ENCODE results near the gene PIP4K2A.

Gene PIP4K2A

DNA sequence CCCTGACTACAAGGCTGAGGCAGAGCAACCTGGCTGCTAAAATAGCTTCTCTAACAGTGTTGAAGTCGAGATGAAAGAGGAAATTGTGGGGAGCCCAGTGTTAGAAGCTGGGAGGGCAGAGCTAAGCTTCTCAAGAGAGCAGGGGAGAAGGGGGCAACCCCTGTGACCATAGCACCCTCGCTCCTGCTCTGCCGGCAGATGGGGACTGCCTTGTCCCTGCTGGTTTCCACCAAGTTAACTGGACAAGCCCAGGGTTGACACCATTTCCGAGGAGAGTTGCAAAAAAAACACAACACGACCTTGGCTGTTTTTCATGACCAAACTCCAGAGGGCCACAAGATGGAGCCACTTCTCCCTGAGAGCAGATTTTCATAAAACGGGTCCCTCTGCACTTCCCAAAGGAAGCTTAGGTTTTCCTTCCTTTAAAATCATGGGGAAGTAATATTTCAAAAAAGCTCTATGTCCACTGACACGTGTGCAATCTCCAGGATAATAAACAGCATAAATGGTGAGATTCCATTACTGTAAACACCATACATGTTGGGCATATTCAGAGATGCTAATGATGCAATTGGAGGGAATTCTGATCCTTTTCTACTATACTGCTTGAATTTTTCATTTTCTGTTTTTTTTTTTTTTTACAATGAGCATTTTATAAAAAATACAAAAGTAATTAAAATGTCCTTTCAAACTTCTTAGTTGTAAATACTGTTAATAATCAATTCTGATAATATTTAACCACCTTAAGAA is 140.4 kb downstream of the PIP4K2A start:
- no peaks in the 10 kb centered on the region for H3K9me3 Mint-ChIP-seq
- no peaks in the 10 kb centered on the region for H3K27me3 Mint-ChIP-seq
- H3K4me3 Mint-ChIP-seq: no peak overlapping the region
- H3K36me3 Mint-ChIP-seq: peaks cover 61% of the 10 kb centered on the region
- peak; percentile 49 for DNase-seq
- peaks cover 37% of the 10 kb centered on the region for H3K4me1 Mint-ChIP-seq
- peak overlapping the region; percentile 72 for H3K27ac Mint-ChIP-seq
- CTCF ChIA-PET: interaction anchor here (0.5 to 2.9 kb wide), 22 partner anchors 10 to 576 kb away, joined by 3 to 36 read pairs (median 4); no protein-coding TSS in a partner anchor

DNA sequence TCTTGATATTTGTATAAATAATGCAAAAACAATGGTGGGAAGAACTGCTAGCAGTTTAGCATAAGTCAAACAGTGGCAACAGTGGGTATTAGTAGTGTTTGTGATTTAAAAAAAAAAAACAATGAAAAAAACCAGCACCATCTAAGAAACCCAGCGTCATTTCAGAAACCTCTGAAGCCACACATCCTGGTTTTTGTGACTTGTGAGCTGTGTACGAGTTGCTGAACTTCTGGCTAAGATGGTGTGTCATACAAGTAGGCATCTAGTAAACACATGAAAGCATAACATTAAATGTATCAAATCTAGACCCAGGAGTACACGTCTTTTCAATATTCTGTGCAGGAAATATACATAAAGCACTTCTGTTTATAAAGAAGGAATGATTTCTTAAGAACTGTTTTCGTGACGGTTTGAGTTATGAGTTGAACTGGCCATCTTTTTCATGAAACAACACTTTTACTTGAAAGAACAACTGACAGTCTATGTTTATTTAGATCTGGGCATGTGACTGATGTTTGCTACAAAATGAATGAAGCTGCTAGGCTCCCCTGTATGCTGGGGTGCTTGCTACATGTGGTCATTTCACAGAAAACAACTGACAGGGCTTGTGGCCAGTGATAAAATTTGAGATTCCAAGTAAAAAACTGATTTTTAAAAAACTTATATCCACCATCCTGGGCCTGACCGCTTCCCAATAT is 143.5 kb downstream of the PIP4K2A start:
- H3K4me3 Mint-ChIP-seq: no peak overlapping the region
- H3K4me1 Mint-ChIP-seq: peaks cover 37% of the 10 kb centered on the region
- peaks cover 75% of the 10 kb centered on the region for H3K36me3 Mint-ChIP-seq
- H3K9me3 Mint-ChIP-seq: no peaks in the 10 kb centered on the region
- H3K27me3 Mint-ChIP-seq: no peaks in the 10 kb centered on the region
- peak overlapping the region; percentile 84 for H3K27ac Mint-ChIP-seq
- peak; percentile 34 for DNase-seq
- CTCF ChIA-PET: interaction anchor here (0.6 kb wide), 1 partner anchor 417 kb away, joined by 3 read pairs; no protein-coding TSS in a partner anchor

DNA sequence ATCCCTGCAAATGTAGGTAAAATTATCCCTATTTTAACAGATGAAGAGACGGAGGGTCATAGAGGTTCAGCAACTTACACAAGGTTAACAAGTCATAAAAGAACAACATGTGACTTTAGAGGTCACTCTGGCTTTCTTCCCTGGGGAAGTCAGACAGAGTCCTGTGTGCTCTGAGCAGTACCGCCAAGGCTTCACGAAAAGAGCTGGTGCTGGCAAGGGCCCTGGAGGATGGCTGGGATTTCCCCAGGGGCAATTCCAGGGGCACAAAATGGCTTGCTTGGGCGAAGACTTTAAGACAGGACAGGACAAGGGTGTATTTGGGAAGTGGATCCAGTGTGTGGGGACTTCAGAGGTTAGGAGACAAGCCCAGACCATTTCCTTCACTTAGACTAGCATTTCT is 144.1 kb downstream of the PIP4K2A start:
- Mint-ChIP-seq H3K27me3 (no peaks in the 10 kb centered on the region), H3K4me1 (peaks cover 37% of the 10 kb centered on the region), H3K9me3 (no peaks in the 10 kb centered on the region), H3K36me3 (peaks cover 77% of the 10 kb centered on the region), H3K4me3 (no peak overlapping the region), H3K27ac (no peak overlapping the region)
- DNase-seq: no peak
- CTCF ChIA-PET: no interaction called here

DNA sequence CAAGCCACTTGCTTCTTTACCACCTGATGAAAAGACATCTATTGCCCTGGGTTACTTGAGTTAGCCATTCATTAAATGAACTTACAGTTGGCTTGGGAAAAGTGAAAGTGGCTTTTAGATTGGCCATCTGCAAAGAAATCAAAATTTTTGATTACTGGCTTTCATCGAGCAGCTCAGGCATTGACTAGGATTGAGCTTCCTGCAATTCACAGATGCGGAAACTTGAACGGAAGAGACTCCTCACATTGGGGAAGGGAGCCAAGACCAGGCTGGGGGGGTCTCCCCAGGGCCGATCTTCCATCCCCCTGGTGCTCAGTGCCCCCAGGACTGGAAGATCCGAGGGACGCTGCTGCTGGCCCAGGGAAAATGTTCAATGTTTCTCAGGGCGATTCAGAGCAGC is 145.4 kb downstream of the PIP4K2A start:
- CTCF ChIA-PET: interaction anchor here (0.8 to 1.0 kb wide), 2 partner anchors 10 to 575 kb away, joined by 3 read pairs; no protein-coding TSS in a partner anchor
- no peak overlapping the region for H3K4me3 Mint-ChIP-seq
- peaks cover 48% of the 10 kb centered on the region for H3K4me1 Mint-ChIP-seq
- H3K36me3 Mint-ChIP-seq: peaks cover 81% of the 10 kb centered on the region
- H3K27ac Mint-ChIP-seq: no peak overlapping the region
- no peaks in the 10 kb centered on the region for H3K9me3 Mint-ChIP-seq
- DNase-seq: no peak
- no peaks in the 10 kb centered on the region for H3K27me3 Mint-ChIP-seq

DNA sequence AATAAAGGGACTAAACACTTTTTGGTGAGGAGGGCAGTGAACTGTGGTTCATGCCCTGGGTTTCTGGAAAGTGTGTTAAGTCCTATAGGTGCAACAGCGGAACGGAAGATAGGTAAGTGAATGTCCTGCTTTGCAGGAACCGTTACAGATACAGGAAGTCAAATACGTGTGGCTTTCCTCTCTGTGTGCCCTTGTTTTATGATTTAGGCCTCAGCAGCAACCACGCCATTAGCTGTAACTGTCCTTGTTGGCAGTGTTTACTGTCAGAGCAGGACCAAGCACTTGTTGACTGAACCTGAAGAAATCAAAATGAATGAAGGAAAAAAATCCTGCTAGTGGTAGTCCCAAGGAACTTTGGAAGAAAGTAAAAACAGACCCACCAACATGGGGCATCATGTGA is 150.3 kb downstream of the PIP4K2A start:
- H3K9me3 Mint-ChIP-seq: no peaks in the 10 kb centered on the region
- no peaks in the 10 kb centered on the region for H3K27me3 Mint-ChIP-seq
- no peak for DNase-seq
- peaks cover 15% of the 10 kb centered on the region for H3K4me1 Mint-ChIP-seq
- peak overlapping the region; percentile 70 for H3K27ac Mint-ChIP-seq
- CTCF ChIA-PET: interaction anchor here (0.8 kb wide), 1 partner anchor 10 kb away, joined by 4 read pairs; no protein-coding TSS in a partner anchor
- peaks cover 61% of the 10 kb centered on the region for H3K36me3 Mint-ChIP-seq
- H3K4me3 Mint-ChIP-seq: no peak overlapping the region

DNA sequence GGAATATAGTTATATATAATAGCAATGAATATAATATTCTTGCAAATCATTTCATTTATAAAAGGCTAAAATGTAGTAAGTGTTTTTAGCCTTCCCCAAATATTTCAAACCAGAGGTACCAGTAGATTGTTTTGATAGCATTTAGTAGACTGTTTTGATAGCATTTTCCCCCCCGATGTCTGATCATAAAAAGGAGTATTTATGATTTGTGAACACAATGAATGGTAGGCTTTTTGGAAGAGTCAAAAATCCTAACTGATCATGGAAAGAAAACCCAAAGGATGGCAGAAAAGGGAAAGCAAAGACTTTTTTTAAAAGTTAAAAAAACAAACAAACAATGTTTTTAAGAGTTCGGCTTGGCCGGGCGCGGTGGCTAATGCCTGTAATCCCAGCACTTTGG is 152.5 kb downstream of the PIP4K2A start:
- Mint-ChIP-seq H3K36me3 (peaks cover 44% of the 10 kb centered on the region), H3K9me3 (no peaks in the 10 kb centered on the region), H3K27me3 (no peaks in the 10 kb centered on the region), H3K27ac (no peak overlapping the region), H3K4me3 (no peak overlapping the region), H3K4me1 (peaks cover 15% of the 10 kb centered on the region)
- CTCF ChIA-PET: no interaction called here
- no peak for DNase-seq

DNA sequence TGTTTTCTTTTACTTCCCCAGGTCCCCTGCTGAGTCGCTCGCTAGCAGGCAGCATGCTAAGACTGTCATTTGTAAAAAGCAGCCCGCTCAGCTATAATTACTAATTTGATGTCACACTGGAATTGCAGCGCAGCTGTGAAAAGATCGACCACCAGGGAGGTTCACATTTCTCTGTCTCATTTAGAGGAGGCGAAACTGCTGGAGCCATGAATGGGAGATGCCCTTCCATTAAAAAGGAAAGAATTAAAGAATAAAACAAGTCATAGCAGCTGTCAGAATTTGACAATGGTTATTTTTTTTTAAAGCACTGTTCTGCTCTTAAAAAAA is 153.5 kb downstream of the PIP4K2A start:
- H3K27ac Mint-ChIP-seq: peak overlapping the region; percentile 49
- peaks cover 33% of the 10 kb centered on the region for H3K36me3 Mint-ChIP-seq
- H3K9me3 Mint-ChIP-seq: no peaks in the 10 kb centered on the region
- peaks cover 15% of the 10 kb centered on the region for H3K4me1 Mint-ChIP-seq
- CTCF ChIA-PET: no interaction called here
- no peak for DNase-seq
- no peaks in the 10 kb centered on the region for H3K27me3 Mint-ChIP-seq
- H3K4me3 Mint-ChIP-seq: no peak overlapping the region

DNA sequence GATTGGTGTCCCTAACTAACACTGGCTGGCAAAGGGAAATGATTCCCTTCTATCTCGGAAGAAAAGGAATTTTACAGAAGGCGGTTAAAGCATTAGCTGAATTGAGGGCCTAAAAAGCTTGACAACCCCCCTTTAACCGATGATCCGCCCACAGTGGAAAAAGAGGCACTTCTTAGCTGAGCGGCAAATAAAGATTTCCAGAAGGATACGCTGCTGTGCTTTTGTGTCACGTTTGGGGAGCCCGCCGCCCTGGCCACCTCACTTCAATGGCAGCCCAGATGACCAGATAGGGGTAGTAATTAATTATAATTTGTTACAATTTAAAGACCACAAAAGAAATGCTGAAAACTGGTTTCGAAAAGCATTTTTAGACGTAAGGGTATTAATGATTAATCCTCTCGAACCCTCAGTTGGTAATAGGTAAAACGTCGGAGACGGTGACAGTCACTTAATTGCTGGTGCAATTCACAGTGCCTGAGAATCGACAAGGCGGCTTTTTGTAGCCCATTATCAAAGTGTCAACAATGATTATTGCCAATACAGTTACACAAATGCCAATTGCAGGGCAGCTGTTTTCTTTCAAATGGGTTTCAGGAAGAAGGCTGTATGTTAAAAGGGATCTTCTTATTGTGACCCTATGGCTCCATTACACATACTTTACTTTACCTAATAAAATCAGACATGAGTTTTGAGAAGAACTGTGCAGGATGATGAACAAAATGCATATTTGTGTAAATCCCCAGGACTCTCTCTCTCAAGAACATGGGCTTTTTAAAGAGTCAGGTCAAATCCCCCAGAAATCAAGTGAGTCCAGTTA is 154.1 kb downstream of the PIP4K2A start:
- Mint-ChIP-seq H3K36me3 (peaks cover 31% of the 10 kb centered on the region), H3K4me1 (peaks cover 15% of the 10 kb centered on the region)
- CTCF ChIA-PET: no interaction called here

DNA sequence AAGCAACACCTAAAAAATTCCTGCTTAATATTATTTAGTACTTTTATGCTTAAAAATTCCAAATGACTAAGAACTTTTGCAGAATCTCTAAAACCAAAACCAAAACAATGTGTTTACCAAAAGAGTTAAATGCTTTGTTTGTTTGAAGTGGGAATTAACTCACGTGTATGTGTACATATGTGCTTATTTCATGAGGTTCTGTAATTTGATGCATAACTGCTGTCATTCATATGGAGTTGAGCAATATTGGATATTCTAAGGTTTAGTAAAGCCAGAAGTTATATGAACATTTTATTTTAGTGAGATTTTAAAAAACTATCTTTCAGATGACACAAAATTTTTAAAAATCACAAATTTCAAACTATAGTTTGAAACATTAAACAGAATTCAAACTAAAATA is 157.1 kb downstream of the PIP4K2A start:
- Mint-ChIP-seq H3K36me3 (peaks cover 11% of the 10 kb centered on the region), H3K9me3 (no peaks in the 10 kb centered on the region), H3K4me3 (no peak overlapping the region), H3K4me1 (no peaks in the 10 kb centered on the region), H3K27ac (no peak overlapping the region), H3K27me3 (no peaks in the 10 kb centered on the region)
- no peak for DNase-seq
- CTCF ChIA-PET: no interaction called here

More for the DNA sequence above, 154.1 kb downstream of the PIP4K2A start:
- no peak overlapping the region for H3K4me3 Mint-ChIP-seq
- peak overlapping the region; percentile 49 for H3K27ac Mint-ChIP-seq
- H3K9me3 Mint-ChIP-seq: no peaks in the 10 kb centered on the region
- H3K27me3 Mint-ChIP-seq: no peaks in the 10 kb centered on the region
- no peak for DNase-seq

DNA sequence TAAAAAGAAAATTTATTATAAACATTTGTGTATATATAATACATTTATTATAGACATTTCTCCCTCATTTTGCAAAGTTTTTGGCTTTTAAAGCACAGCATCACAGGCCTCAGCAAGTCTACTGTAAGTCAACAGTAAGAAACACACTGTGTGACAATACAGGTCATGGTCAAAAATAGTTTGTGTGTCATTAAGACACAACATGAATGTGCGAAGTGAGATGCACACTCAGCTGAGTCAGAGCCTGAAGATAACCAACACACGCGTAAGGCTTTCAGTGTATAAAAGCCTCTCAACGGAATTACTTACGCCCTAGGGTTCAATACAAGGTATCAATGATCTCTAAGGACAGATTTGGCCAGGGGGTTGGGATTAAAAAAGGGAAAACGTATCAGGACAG is 157.6 kb downstream of the PIP4K2A start:
- Mint-ChIP-seq H3K36me3 (peaks cover 9% of the 10 kb centered on the region), H3K27me3 (no peaks in the 10 kb centered on the region)

DNA sequence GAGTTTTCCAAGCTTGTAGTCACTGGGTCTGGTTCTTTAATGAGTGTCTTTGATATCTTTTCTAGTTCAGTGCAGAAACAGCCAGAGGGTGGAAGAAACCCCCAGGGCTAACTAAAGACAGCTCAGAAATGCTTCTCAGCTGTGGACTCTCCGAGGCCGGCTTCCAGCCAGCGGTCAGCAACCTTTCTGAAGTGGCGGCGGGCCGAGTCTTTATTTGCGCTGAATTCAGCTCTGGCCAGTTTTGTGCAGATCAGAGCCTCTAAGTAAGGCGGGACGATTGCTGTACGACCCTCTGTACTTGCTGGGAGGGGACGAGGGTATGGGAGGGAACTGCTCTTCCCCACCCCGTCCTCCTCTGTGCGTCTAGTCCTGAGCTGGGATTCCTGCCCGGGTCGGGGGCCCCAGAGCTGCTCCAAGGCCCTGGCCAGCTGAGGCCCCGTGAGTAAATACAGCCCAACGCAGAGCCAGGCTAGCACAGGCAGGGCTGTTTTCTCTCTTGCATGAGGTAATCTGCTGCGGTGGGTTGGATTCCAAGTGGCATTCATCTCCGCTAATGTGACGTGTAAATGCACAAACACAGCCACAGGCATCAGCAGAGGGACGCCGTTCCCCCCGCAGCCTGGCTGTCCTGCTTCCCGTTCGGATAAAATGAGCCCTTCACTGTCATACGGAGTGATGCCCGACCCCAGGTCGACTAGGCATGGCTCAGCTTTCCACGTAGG is 159.8 kb downstream of the PIP4K2A start:
- Mint-ChIP-seq H3K27me3 (no peaks in the 10 kb centered on the region), H3K36me3 (peaks cover 16% of the 10 kb centered on the region), H3K4me1 (no peaks in the 10 kb centered on the region), H3K9me3 (no peaks in the 10 kb centered on the region), H3K4me3 (no peak overlapping the region), H3K27ac (no peak overlapping the region)
- no peak for DNase-seq
- CTCF ChIA-PET: no interaction called here

More for the DNA sequence above, 157.6 kb downstream of the PIP4K2A start:
- no peak overlapping the region for H3K4me3 Mint-ChIP-seq
- H3K27ac Mint-ChIP-seq: no peak overlapping the region
- no peak for DNase-seq
- no peaks in the 10 kb centered on the region for H3K9me3 Mint-ChIP-seq
- H3K4me1 Mint-ChIP-seq: no peaks in the 10 kb centered on the region
- CTCF ChIA-PET: no interaction called here

DNA sequence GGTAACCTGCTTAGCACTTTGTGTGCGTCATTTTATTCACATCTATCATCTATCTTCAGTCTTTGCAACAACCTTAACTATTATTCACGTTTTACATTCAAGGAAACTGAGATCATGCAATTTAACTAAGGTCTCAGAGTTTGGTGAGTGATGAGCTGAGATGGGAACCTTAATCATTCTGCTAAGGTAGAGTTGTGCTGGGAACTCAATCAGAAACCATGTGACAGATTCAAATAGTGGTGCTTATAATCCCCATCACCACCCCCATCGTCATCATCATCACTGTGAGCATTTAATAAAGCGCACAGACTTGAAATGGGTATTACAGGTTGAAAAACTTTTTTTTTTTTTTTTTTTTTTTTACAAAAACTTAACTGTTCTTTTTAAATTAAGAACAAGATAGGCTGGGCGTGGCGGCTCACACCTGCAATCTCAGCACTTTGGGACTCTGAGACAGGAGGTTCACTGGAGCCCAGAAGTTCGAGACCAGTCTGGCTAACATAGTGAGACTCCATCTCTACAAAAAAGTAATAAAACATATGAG is 160.9 kb downstream of the PIP4K2A start:
- CTCF ChIA-PET: interaction anchor here (0.7 kb wide), 1 partner anchor 562 kb away, joined by 3 read pairs; no protein-coding TSS in a partner anchor
- Mint-ChIP-seq H3K27me3 (no peaks in the 10 kb centered on the region), H3K9me3 (no peaks in the 10 kb centered on the region), H3K4me1 (no peaks in the 10 kb centered on the region), H3K27ac (no peak overlapping the region), H3K4me3 (no peak overlapping the region), H3K36me3 (peaks cover 20% of the 10 kb centered on the region)
- DNase-seq: no peak

DNA sequence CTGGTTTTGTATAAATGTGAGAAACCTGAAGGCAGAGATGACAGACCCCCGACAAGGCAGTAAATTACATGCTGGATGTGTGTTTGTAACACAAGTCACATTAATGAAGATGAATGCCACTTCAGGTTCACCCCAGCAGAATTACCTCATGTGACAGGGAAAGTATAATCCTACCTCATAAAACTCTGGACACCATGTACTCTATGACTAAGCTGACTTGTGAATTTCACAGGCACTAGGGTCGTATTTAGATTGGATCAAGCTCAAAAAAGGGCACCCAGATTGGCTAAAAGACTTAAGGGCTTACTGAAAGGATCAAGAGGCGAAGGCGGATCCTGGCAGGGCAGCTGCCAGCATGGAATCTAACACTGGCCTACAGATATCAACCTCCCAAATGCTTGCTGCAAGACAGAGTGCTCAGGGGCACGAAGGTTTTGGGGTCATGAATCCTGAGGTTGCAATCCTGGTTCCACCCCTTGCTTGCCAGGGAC is 161.4 kb downstream of the PIP4K2A start:
- H3K27ac Mint-ChIP-seq: no peak overlapping the region
- no peaks in the 10 kb centered on the region for H3K27me3 Mint-ChIP-seq
- CTCF ChIA-PET: interaction anchor here (0.7 kb wide), 1 partner anchor 561 kb away, joined by 3 read pairs; no protein-coding TSS in a partner anchor
- peaks cover 24% of the 10 kb centered on the region for H3K36me3 Mint-ChIP-seq
- DNase-seq: no peak
- H3K4me3 Mint-ChIP-seq: no peak overlapping the region
- no peaks in the 10 kb centered on the region for H3K9me3 Mint-ChIP-seq
- H3K4me1 Mint-ChIP-seq: no peaks in the 10 kb centered on the region
